B cell (primary cell): ENCODE measurements around the gene RALY. TPM values are rescaled to one million over a fixed set of nuclear protein-coding genes. Genes with fewer than 3 reads are reported as not detected.

Experiments used
- ATAC-seq: fragments of 200-7000 bp; cut with Tn5 transposase; one replicate; pipeline ENCODE4 v1.10.0; 2021; ENCODE audit warnings: low read depth, mild to moderate bottlenecking, moderate number of reproducible peaks, moderate library complexity
- CTCF ChIA-PET: fragments of 350-600 bp; sonication (Branson Sonifier 250); formaldehyde crosslinking; loops from one replicate; lab custom pipeline; 2021; ENCODE audit warnings: antibody characterized with exemption, inconsistent platforms; lab: Charles Lee
- POLR2A ChIA-PET: fragments of 350-600 bp; sonication (Branson Sonifier 250); formaldehyde crosslinking; loops from one replicate; lab custom pipeline; 2021; ENCODE audit warnings: antibody characterized with exemption; lab: Charles Lee
- DNase-seq: peaks from one replicate; pipeline ENCODE4 v3.0.0; 2013
- H2AFZ ChIP-seq: 2 replicates; pipeline ENCODE4 v1.6.1; 2012; ENCODE audit warnings: mild to moderate bottlenecking, low read depth, low read length; ENCODE audit not compliant: insufficient read depth, poor library complexity, severe bottlenecking
- H3K27ac ChIP-seq, 2 donors: 1 replicate in 1 of 2; 2 replicates in 1 of 2; pipeline ENCODE4 v1.5.1; 2012 to 2013; ENCODE audit warnings: low read length in 2 of 2, mild to moderate bottlenecking in 2 of 2, moderate library complexity in 1 of 2
- H3K27me3 ChIP-seq, 4 experiments: fragments of 200-600 bp in 1 of 4; sonication (generic) in 1 of 4; replicated peaks in 1 of 4; 1 replicate in 2 of 4; 2 replicates in 2 of 4; pipeline versions ENCODE4 v1.6.1 to v1.7.0; 2013 to 2016; ENCODE audit warnings: low read length in 3 of 4, mild to moderate bottlenecking in 2 of 4, mixed read lengths in 1 of 4, moderate library complexity in 1 of 4; ENCODE audit not compliant: insufficient read depth in 4 of 4, control insufficient read depth in 3 of 4; ENCODE audit errors: control extremely low read depth in 1 of 4
- H3K36me3 ChIP-seq, 2 experiments: replicated peaks in 1 of 2; 1 replicate in 1 of 2; 2 replicates in 1 of 2; pipeline versions ENCODE4 v1.6.1 to v1.7.1; 2013; ENCODE audit warnings: low read length in 1 of 2; ENCODE audit not compliant: insufficient read depth in 2 of 2, control insufficient read depth in 1 of 2; ENCODE audit errors: control extremely low read depth in 1 of 2, extremely low read depth in 1 of 2
- H3K4me1 ChIP-seq, 2 donors: fragments of 200-600 bp in 1 of 2; sonication (generic) in 1 of 2; 1 replicate in 1 of 2; 2 replicates in 1 of 2; pipeline versions ENCODE4 v1.5.1 to v1.6.1; 2013 to 2017; ENCODE audit warnings: low read length in 2 of 2; ENCODE audit not compliant: control insufficient read depth in 2 of 2, insufficient read depth in 2 of 2
- H3K4me2 ChIP-seq: replicated peaks from 2 replicates; pipeline ENCODE3; 2012; ENCODE audit warnings: mild to moderate bottlenecking, low read depth, low read length; ENCODE audit not compliant: poor library complexity, severe bottlenecking
- H3K4me3 ChIP-seq, 5 experiments: fragments of 200-600 bp in 1 of 5; sonication (generic) in 1 of 5; 1 replicate in 3 of 5; 2 replicates in 2 of 5; pipeline versions ENCODE4 v1.5.1 to v1.7.0; 2011 to 2016; ENCODE audit warnings: low read length in 4 of 5, mild to moderate bottlenecking in 4 of 5, low read depth in 2 of 5, control low read depth in 1 of 5, moderate library complexity in 1 of 5; ENCODE audit not compliant: insufficient read depth in 1 of 5; ENCODE audit errors: control extremely low read depth in 1 of 5, extremely low read depth in 1 of 5
- H3K79me2 ChIP-seq: fragments of 200-600 bp; sonication (generic); one replicate; pipeline ENCODE4 v1.6.0; 2016; ENCODE audit warnings: low read length; ENCODE audit not compliant: control insufficient read depth, insufficient read depth
- H3K9ac ChIP-seq: fragments of 200-600 bp; sonication (generic); 2 replicates; pipeline ENCODE4 v1.6.1; 2017; ENCODE audit warnings: mild to moderate bottlenecking, low read length, moderate library complexity
- H3K9me3 ChIP-seq, 3 donors: one replicate each; pipeline versions ENCODE4 v1.6.1 to v1.7.1; 2013; ENCODE audit warnings: low read length in 2 of 3; ENCODE audit not compliant: control insufficient read depth in 2 of 3, insufficient read depth in 1 of 3; ENCODE audit errors: control extremely low read depth in 1 of 3
- H4K20me1 ChIP-seq: 2 replicates; pipeline ENCODE4 v1.6.0; 2012; ENCODE audit warnings: mild to moderate bottlenecking, low read length; ENCODE audit not compliant: insufficient read depth, control insufficient read depth, poor library complexity, severe bottlenecking
- H3K27ac Mint-ChIP-seq: one replicate; pipeline ENCODE4 v1.8.0; 2021; ENCODE audit warnings: mixed read lengths
- H3K27me3 Mint-ChIP-seq: one replicate; pipeline ENCODE4 v1.8.0; 2021; ENCODE audit warnings: mixed read lengths
- H3K4me1 Mint-ChIP-seq: one replicate; pipeline ENCODE4 v1.8.0; 2021; ENCODE audit warnings: mixed read lengths
- H3K4me3 Mint-ChIP-seq: one replicate; pipeline ENCODE4 v1.8.0; 2021; ENCODE audit warnings: mixed read lengths
- H3K9me3 Mint-ChIP-seq: one replicate; pipeline ENCODE4 v1.8.0; 2022; ENCODE audit warnings: mixed read lengths; ENCODE audit not compliant: insufficient read depth
- EZH2 ChIP-seq: IDR thresholded peaks from 2 replicates; pipeline ENCODE4 v1.6.1; 2012; ENCODE audit warnings: borderline replicate concordance, low read depth, mild to moderate bottlenecking, moderate library complexity, low read length; ENCODE audit not compliant: insufficient read depth, poor library complexity, severe bottlenecking
- WGBS: methylation state at CpG from one replicate; pipeline ENCODE4 v1.1.5; 2013; ENCODE audit warnings: missing lambda C conversion rate; ENCODE audit not compliant: insufficient coverage; 5-methylcytosine and 5-hydroxymethylcytosine counted together
- intact Hi-C: fragments of 100-400 bp; cut with micrococcal nuclease; formaldehyde crosslinking; loops from one replicate; pipeline ENCODE4 v1.10.0; 2022
- polyA plus RNA-seq: library from polyadenylated mRNA; depleted of rRNA; stranded (reverse); fragments of >200 nt; gene quantifications from 2 replicates; pipeline ENCODE4 v1.2.3, GENCODE V29; 2012
- total RNA-seq, 2 donors: library from RNA; stranded (reverse); fragments of 120-200 nt in 1 of 2; gene quantifications; 1 replicate in 1 of 2; 2 replicates in 1 of 2; pipeline versions ENCODE4 v1.2.3 to v1.2.4, GENCODE V29; 2013 to 2022
- TF ChIP-seq, protein P1 (sequence below): fragments of 200-600 bp; IDR thresholded peaks from one replicate; pipeline ENCODE4 v1.8.0; 2022; ENCODE audit warnings: antibody characterized with exemption, mild to moderate bottlenecking

The RALY gene
- total and polyA plus RNA-seq, 2 donors (not counting 1 experiment from before 2014, with no cell fraction given) = 89.8 to 94.4 TPM

DNA sequence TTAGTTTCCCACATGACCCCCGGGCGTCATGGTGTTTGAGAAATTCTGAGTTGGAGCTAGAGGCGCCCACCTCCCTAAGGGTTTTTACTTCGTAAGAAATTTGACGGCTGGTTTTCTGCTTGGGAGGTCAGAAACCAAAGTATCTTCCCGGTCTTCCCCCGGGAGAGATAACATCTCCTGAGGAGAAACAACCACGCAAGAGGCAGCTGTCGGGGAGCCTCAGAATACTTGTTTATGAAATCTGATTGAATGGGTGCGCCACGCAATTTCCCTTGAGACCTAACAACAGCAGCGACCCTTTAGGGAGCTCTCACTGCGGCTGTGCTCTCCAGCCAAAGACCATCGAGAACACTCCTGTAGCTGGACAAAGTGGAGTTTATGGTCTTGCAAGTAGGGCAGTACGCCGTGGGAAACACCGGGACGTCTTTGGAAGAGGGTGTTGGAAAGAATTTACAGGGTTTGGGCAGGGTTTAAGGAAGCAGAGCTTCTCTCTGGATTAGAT is 118.9 kb downstream of the RALY start:
- Histone ChIP-seq H3K36me3 (peaks cover 0 to 9% of the 10 kb centered on the region in 2 experiments), H3K9me3 (no peaks in the 10 kb centered on the region), H3K4me3 (peak overlapping the region; percentile 63 to 97 (median 90)), H3K4me2 (peak overlapping the region; percentile 88), H3K27me3 (no peaks in the 10 kb centered on the region), H3K79me2 (peaks cover 44% of the 10 kb centered on the region), H3K4me1 (peaks cover 21 to 28% of the 10 kb centered on the region in 2 donors), H4K20me1 (peaks cover 37% of the 10 kb centered on the region), H3K27ac (peak overlapping the region; percentile 72 to 74), H3K9ac (peak overlapping the region; percentile 93), H2AFZ (peak overlapping the region; percentile 85)
- H3K27ac Mint-ChIP-seq = peak overlapping the region; percentile 99
- peak overlapping the region; percentile 99 for H3K4me3 Mint-ChIP-seq
- DNase-seq (no peak), ATAC-seq (peak; percentile 2)
- intact Hi-C loops = loop anchor here (1.0 to 10.0 kb wide), 8 partner anchors 17 to 1842 kb away; partner anchors contain the start of genes C20orf144, CDK5RAP1, CHMP4B and DYNLRB1
- ChIA-PET CTCF (interaction anchor here (0.9 to 2.2 kb wide), 5 partner anchors 17 to 381 kb away, joined by 3 to 10 read pairs (median 6); partner anchors contain the start of genes RALY and ZNF341), POLR2A (interaction anchor here (0.6 to 1.5 kb wide), 10 partner anchors 15 to 1293 kb away, joined by 3 to 13 read pairs (median 3); partner anchors contain the start of genes ACTL10, AHCY, CHMP4B and MAPRE1)
- no peaks in the 10 kb centered on the region for H3K27me3 Mint-ChIP-seq
- H3K4me1 Mint-ChIP-seq = peaks cover 41% of the 10 kb centered on the region
- WGBS = 0% methylated on average over 15 of the region's 18 CpGs
- no peak for TF ChIP-seq EZH2
- TF ChIP-seq, protein P1, sequence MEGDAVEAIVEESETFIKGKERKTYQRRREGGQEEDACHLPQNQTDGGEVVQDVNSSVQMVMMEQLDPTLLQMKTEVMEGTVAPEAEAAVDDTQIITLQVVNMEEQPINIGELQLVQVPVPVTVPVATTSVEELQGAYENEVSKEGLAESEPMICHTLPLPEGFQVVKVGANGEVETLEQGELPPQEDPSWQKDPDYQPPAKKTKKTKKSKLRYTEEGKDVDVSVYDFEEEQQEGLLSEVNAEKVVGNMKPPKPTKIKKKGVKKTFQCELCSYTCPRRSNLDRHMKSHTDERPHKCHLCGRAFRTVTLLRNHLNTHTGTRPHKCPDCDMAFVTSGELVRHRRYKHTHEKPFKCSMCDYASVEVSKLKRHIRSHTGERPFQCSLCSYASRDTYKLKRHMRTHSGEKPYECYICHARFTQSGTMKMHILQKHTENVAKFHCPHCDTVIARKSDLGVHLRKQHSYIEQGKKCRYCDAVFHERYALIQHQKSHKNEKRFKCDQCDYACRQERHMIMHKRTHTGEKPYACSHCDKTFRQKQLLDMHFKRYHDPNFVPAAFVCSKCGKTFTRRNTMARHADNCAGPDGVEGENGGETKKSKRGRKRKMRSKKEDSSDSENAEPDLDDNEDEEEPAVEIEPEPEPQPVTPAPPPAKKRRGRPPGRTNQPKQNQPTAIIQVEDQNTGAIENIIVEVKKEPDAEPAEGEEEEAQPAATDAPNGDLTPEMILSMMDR = no peak
- H3K9me3 Mint-ChIP-seq = no peaks in the 10 kb centered on the region

GRCh38 chr20:34114809-34115208 is 121.1 kb downstream of the RALY start:
- Mint-ChIP-seq H3K27me3 (peaks cover 6% of the 10 kb centered on the region), H3K4me3 (peak overlapping the region; percentile 39), H3K4me1 (peaks cover 23% of the 10 kb centered on the region), H3K27ac (peak overlapping the region; percentile 6), H3K9me3 (no peaks in the 10 kb centered on the region)
- DNase-seq = no peak
- H3K36me3 ChIP-seq = peaks cover 0 to 3% of the 10 kb centered on the region in 2 experiments
- peaks cover 22% of the 10 kb centered on the region for H3K79me2 ChIP-seq
- H3K4me2 ChIP-seq = no peak overlapping the region
- no peak overlapping the region for H2AFZ ChIP-seq
- 94% methylated on average over 3 of the region's 4 CpGs for WGBS
- no peak overlapping the region for H3K4me3 ChIP-seq
- intact Hi-C loops = loop anchor here (5.0 to 10.0 kb wide), 4 partner anchors 402 to 1840 kb away; partner anchors contain the start of genes C20orf144, DYNLRB1, SCAND1 and SNTA1
- peaks cover 16% of the 10 kb centered on the region for H4K20me1 ChIP-seq
- H3K9me3 ChIP-seq = no peaks in the 10 kb centered on the region
- ChIA-PET POLR2A (no interaction called here), CTCF (interaction anchor here (0.7 kb wide), 1 partner anchor 251 kb away, joined by 3 read pairs; no protein-coding TSS in a partner anchor)
- no peak for TF ChIP-seq EZH2
- TF ChIP-seq, protein P1 = no peak
- H3K9ac ChIP-seq = no peak overlapping the region
- peaks cover 12 to 24% of the 10 kb centered on the region in 2 donors for H3K4me1 ChIP-seq
- peaks cover 0 to under 1% (median 0%) of the 10 kb centered on the region in 4 experiments for H3K27me3 ChIP-seq
- H3K27ac ChIP-seq = no peak overlapping the region
- ATAC-seq = no peak
